ENCODE results near the gene MOK.

MOK gene

GRCh38 chr14:102180248-102180998 lies 124.5 kb downstream of the MOK start:
- H3K4me3 ChIP-seq (ENCODE audit: low read length), result no peak overlapping the region
- TF ChIP-seq ZNF274 (IDR thresholded peaks at IDR 0.05; ENCODE audit: low read depth, low read length), result no peak

All from GM08714 (cell line).